Measurements from ENCODE around the gene GFOD1.

DNA sequence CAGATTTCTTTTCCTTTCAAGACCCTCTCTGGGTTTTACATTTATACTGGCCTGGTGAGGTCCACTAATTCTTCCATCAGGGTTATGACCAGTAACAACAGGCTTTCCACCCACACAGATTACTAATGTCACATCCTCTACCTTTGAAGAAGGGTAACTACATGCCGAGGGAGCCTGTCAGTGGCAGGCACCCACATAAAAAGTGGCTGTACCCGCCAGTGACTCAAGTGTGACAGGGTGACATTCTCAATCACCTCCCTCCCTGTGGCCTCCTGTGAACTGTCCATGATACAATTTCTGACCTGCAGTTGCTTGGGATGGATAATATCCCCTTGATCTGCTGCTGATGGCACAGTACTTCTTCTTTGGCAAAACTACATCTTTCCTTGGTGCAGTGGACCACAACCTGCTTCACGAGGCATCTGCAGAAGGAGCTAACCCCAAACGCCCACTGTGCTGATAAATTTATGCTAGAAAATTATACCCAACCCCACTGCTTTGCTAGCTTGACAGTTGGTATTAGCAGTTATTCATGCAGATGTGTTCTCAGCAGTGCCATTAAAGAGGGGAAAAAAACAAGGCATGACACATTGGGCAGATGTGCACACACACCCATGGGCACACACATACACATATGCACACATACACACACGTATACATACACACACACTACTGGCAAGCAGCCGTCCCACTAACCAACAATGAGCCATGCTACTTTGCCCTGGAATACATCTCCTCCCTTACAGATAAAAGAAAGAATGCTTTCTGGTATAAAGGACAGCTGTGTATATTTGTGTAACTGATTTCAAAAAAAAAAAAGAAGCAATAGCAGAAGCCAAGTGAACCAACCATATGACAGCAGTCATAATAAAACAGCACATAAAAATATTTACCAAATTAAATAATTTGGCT is 20.8 kb downstream of the GFOD1 start:
- TF ChIP-seq, protein P1, sequence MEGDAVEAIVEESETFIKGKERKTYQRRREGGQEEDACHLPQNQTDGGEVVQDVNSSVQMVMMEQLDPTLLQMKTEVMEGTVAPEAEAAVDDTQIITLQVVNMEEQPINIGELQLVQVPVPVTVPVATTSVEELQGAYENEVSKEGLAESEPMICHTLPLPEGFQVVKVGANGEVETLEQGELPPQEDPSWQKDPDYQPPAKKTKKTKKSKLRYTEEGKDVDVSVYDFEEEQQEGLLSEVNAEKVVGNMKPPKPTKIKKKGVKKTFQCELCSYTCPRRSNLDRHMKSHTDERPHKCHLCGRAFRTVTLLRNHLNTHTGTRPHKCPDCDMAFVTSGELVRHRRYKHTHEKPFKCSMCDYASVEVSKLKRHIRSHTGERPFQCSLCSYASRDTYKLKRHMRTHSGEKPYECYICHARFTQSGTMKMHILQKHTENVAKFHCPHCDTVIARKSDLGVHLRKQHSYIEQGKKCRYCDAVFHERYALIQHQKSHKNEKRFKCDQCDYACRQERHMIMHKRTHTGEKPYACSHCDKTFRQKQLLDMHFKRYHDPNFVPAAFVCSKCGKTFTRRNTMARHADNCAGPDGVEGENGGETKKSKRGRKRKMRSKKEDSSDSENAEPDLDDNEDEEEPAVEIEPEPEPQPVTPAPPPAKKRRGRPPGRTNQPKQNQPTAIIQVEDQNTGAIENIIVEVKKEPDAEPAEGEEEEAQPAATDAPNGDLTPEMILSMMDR (IDR thresholded peaks at IDR 0.05) = no peak
- TF ChIP-seq POLR2A (IDR thresholded peaks at IDR 0.05) = no peak

Measured in heart left ventricle (tissue), 13 donors.